Right ventricle myocardium inferior (tissue), 1 donor: ENCODE results near the gene NALF2. TPM values are rescaled to one million over a fixed set of nuclear protein-coding genes. Genes with fewer than 3 reads are reported as not detected.

Experiments used
- total RNA-seq: library from RNA; stranded (reverse); fragmentation: NEBNext Ultra II Directional; extraction: Animal tissue kit (Norgen Biotek cat#: 25700); gene quantifications from one replicate; pipeline ENCODE4 v1.2.1, GENCODE V29; 2021
- donor health status: DM: no; HTN: yes; CAD: no; lungs with severe emphysema.

NALF2 gene
- total RNA-seq, 1 donor from 2014 or later = 41.1 TPM

Other genes starting within 250 kb of the NALF2 start
- 12.4 TPM for gene EDA, start 111.8 kb downstream of the NALF2 start, total RNA-seq